Effector memory CD4-positive, alpha-beta T cell (primary cell): ENCODE data around the gene UBXN1.
"Not testable (repeated sequence)": the region's sequence is repeated elsewhere in the genome, so short reads cannot be mapped to it uniquely, and the experiment has no call there.

ENCODE experiments used
- DNase-seq, 3 donors: peaks; one replicate each; pipeline ENCODE4 v3.0.0-alpha.2; 2020
- H3K27ac ChIP-seq: 2 replicates; pipeline ENCODE4 v1.7.0; 2013; ENCODE audit warnings: mild to moderate bottlenecking, low read length, moderate library complexity; ENCODE audit not compliant: insufficient read depth, poor library complexity, severe bottlenecking
- H3K27me3 ChIP-seq: replicated peaks from 2 replicates; pipeline ENCODE4 v1.7.0; 2013; ENCODE audit warnings: mild to moderate bottlenecking, low read length; ENCODE audit not compliant: insufficient read depth, control insufficient read depth, poor library complexity, severe bottlenecking
- H3K36me3 ChIP-seq: 2 replicates; pipeline ENCODE4 v1.7.0; 2013; ENCODE audit warnings: mild to moderate bottlenecking, low read length, moderate library complexity; ENCODE audit not compliant: control insufficient read depth, insufficient read depth
- H3K4me1 ChIP-seq: 2 replicates; pipeline ENCODE4 v1.7.0; 2013; ENCODE audit warnings: low read length, mild to moderate bottlenecking; ENCODE audit not compliant: control insufficient read depth, insufficient read depth, poor library complexity, severe bottlenecking
- H3K4me3 ChIP-seq: 2 replicates; pipeline ENCODE4 v1.7.0; 2013; ENCODE audit warnings: low read length, low read depth, mild to moderate bottlenecking; ENCODE audit not compliant: insufficient read depth, poor library complexity, severe bottlenecking
- H3K9me3 ChIP-seq: 2 replicates; pipeline ENCODE4 v1.7.0; 2013; ENCODE audit warnings: mild to moderate bottlenecking, low read length, moderate library complexity; ENCODE audit not compliant: control insufficient read depth

UBXN1 gene

GRCh38 chr11:62708793-62709192 lies 29.9 kb upstream of the UBXN1 start:
- Histone ChIP-seq H3K4me3 (peak overlapping the region; percentile 70), H3K9me3 (no peaks in the 10 kb centered on the region), H3K27ac (peak overlapping the region; percentile 95), H3K27me3 (no peaks in the 10 kb centered on the region), H3K4me1 (peaks cover 32% of the 10 kb centered on the region), H3K36me3 (peaks cover 9% of the 10 kb centered on the region)
- DNase-seq: peak; percentile 7 to 32 (median 27)

- H3K27ac ChIP-seq: peak overlapping the region; percentile 95
- no peak for DNase-seq
- peak overlapping the region; percentile 70 for H3K4me3 ChIP-seq
- no peaks in the 10 kb centered on the region for H3K9me3 ChIP-seq
- H3K27me3 ChIP-seq: no peaks in the 10 kb centered on the region
- peaks cover 5% of the 10 kb centered on the region for H3K36me3 ChIP-seq
- peaks cover 32% of the 10 kb centered on the region for H3K4me1 ChIP-seq
Measured at GRCh38 chr11:62708392-62708791, 29.5 kb upstream of the UBXN1 start.

- no peak for DNase-seq
- peak within 1 kb of the TSS; percentile 86 for H3K4me3 ChIP-seq
- no peaks in the 10 kb centered on the region for H3K27me3 ChIP-seq
- peaks cover 32% of the 10 kb centered on the region for H3K4me1 ChIP-seq
- no peaks in the 10 kb centered on the region for H3K9me3 ChIP-seq
- H3K27ac ChIP-seq: peak within 1 kb of the TSS; percentile 95
- H3K36me3 ChIP-seq: no peaks in the 10 kb centered on the region
Measured at GRCh38 chr11:62707277-62707861, 28.5 kb upstream of the UBXN1 start, which contains the start of the genes BSCL2 and GNG3. BSCL2 (minus strand) TSS chr11:62707424; CDS start chr11:62707195, 229 bp downstream. GNG3 (plus strand) TSS chr11:62707676; CDS start chr11:62708296, 620 bp downstream.

- Histone ChIP-seq H3K9me3 (no peaks in the 10 kb centered on the region), H3K27ac (no peak overlapping the region), H3K27me3 (no peaks in the 10 kb centered on the region), H3K4me1 (peaks cover 32% of the 10 kb centered on the region), H3K4me3 (no peak overlapping the region), H3K36me3 (no peaks in the 10 kb centered on the region)
- DNase-seq: no peak
Measured at GRCh38 chr11:62706850-62707247, 28.0 kb upstream of the UBXN1 start.

GRCh38 chr11:62705880-62706849 lies 27.3 kb upstream of the UBXN1 start:
- DNase-seq: peak; percentile 90 to 95 (median 93)
- H3K4me1 ChIP-seq: peaks cover 32% of the 10 kb centered on the region

GRCh38 chr11:62705413-62705812 lies 26.5 kb upstream of the UBXN1 start:
- H3K27me3 ChIP-seq: no peaks in the 10 kb centered on the region
- peak overlapping the region; percentile 86 for H3K27ac ChIP-seq
- H3K36me3 ChIP-seq: no peaks in the 10 kb centered on the region
- no peak for DNase-seq
- H3K4me1 ChIP-seq: peaks cover 30% of the 10 kb centered on the region
- peak overlapping the region; percentile 86 for H3K4me3 ChIP-seq
- H3K9me3 ChIP-seq: no peaks in the 10 kb centered on the region

More at GRCh38 chr11:62705880-62706849, 27.3 kb upstream of the UBXN1 start:
- Histone ChIP-seq H3K27ac (peak overlapping the region; percentile 86), H3K27me3 (no peaks in the 10 kb centered on the region), H3K9me3 (no peaks in the 10 kb centered on the region), H3K36me3 (no peaks in the 10 kb centered on the region), H3K4me3 (peak overlapping the region; percentile 86)

GRCh38 chr11:62703921-62704320 lies 25.0 kb upstream of the UBXN1 start:
- H3K27ac ChIP-seq, H3K27me3 ChIP-seq, H3K4me3 ChIP-seq, H3K36me3 ChIP-seq, H3K9me3 ChIP-seq, DNase-seq: not testable (repeated sequence)
- peaks cover 23% of the 10 kb centered on the region for H3K4me1 ChIP-seq

- Histone ChIP-seq H3K36me3 (no peaks in the 10 kb centered on the region), H3K4me3 (no peak overlapping the region), H3K27me3 (no peaks in the 10 kb centered on the region), H3K4me1 (peaks cover 16% of the 10 kb centered on the region), H3K27ac (no peak overlapping the region), H3K9me3 (no peaks in the 10 kb centered on the region)
- no peak for DNase-seq
Measured at GRCh38 chr11:62702246-62702645, 23.4 kb upstream of the UBXN1 start.

GRCh38 chr11:62694455-62695167 lies 15.7 kb upstream of the UBXN1 start:
- Histone ChIP-seq H3K4me3 (no peak overlapping the region), H3K27ac (no peak overlapping the region), H3K27me3 (no peaks in the 10 kb centered on the region), H3K36me3 (peaks cover 7% of the 10 kb centered on the region), H3K4me1 (no peaks in the 10 kb centered on the region), H3K9me3 (no peaks in the 10 kb centered on the region)
- DNase-seq: peak; percentile 55 to 69 (median 60)
